Ishikawa (cell line): Measurements from ENCODE around the gene EXOC4.
A peak's percentile ranks its signal among the peaks of the same experiment; 100 is the strongest.

Source experiments
- CEBPB ChIP-seq: IDR thresholded peaks from 2 replicates; pipeline ENCODE4 v1.6.1; 2012
- CREB1 ChIP-seq: IDR thresholded peaks from 2 replicates; pipeline ENCODE4 v1.6.1; 2012; ENCODE audit warnings: low read depth
- EGR1 ChIP-seq: IDR thresholded peaks from 2 replicates; pipeline ENCODE4 v1.6.1; 2012
- EP300 ChIP-seq: IDR thresholded peaks from 2 replicates; pipeline ENCODE4 v1.6.1; 2012; ENCODE audit warnings: borderline replicate concordance
- FOXM1 ChIP-seq: IDR thresholded peaks from 2 replicates; pipeline ENCODE4 v1.6.1; 2012; ENCODE audit warnings: low read depth, borderline replicate concordance
- NFIC ChIP-seq: IDR thresholded peaks from 2 replicates; pipeline ENCODE4 v1.6.1; 2012
- RAD21 ChIP-seq: IDR thresholded peaks from 2 replicates; pipeline ENCODE4 v1.6.1; 2012; ENCODE audit warnings: low read depth
- TAF1 ChIP-seq: IDR thresholded peaks from 2 replicates; pipeline ENCODE4 v1.6.1; 2012; ENCODE audit warnings: low read depth, mild to moderate bottlenecking
- TCF12 ChIP-seq: IDR thresholded peaks from 2 replicates; pipeline ENCODE4 v1.6.1; 2012; ENCODE audit warnings: low read depth
- TEAD4 ChIP-seq: IDR thresholded peaks from 2 replicates; pipeline ENCODE4 v1.6.1; 2012
- YY1 ChIP-seq: IDR thresholded peaks from 2 replicates; pipeline ENCODE4 v1.6.1; 2012; ENCODE audit warnings: low read depth
- ZBTB7A ChIP-seq: IDR thresholded peaks from 2 replicates; pipeline ENCODE4 v1.6.1; 2012; ENCODE audit warnings: low read depth
- TF ChIP-seq, protein P1 (sequence below): IDR thresholded peaks from 2 replicates; pipeline ENCODE4 v1.6.1; 2012; ENCODE audit warnings: low read depth, mild to moderate bottlenecking
- TF ChIP-seq, protein P2 (sequence below): IDR thresholded peaks from 2 replicates; pipeline ENCODE4 v1.6.1; 2012
- TF ChIP-seq, protein P3 (sequence below): IDR thresholded peaks from 2 replicates; pipeline ENCODE4 v1.6.1; 2012

Gene EXOC4

DNA sequence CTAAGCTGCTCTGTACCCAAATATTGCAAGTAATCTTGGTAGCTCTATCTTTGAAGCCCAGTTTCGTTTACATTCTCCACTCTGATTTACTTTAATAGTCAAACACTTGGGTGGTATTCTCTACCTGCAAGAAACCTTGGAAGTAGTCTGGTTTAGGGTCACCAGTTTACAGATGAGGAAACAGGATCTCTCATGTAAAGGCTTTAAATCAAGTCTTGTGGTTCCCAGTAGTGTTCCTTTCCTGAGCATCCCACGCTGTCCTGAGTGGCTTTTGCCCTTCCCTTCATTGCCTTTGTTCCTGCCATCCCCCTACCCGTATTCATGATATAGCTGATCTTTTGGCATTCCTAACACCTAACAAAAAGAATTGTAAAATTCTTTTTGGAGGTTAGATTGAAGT is 20.3 kb downstream of the EXOC4 start:
- TF ChIP-seq RAD21 (no peak), NFIC (no peak), EGR1 (no peak), CREB1 (no peak), EP300 (no peak), CEBPB (no peak)
- TF ChIP-seq, protein P1, sequence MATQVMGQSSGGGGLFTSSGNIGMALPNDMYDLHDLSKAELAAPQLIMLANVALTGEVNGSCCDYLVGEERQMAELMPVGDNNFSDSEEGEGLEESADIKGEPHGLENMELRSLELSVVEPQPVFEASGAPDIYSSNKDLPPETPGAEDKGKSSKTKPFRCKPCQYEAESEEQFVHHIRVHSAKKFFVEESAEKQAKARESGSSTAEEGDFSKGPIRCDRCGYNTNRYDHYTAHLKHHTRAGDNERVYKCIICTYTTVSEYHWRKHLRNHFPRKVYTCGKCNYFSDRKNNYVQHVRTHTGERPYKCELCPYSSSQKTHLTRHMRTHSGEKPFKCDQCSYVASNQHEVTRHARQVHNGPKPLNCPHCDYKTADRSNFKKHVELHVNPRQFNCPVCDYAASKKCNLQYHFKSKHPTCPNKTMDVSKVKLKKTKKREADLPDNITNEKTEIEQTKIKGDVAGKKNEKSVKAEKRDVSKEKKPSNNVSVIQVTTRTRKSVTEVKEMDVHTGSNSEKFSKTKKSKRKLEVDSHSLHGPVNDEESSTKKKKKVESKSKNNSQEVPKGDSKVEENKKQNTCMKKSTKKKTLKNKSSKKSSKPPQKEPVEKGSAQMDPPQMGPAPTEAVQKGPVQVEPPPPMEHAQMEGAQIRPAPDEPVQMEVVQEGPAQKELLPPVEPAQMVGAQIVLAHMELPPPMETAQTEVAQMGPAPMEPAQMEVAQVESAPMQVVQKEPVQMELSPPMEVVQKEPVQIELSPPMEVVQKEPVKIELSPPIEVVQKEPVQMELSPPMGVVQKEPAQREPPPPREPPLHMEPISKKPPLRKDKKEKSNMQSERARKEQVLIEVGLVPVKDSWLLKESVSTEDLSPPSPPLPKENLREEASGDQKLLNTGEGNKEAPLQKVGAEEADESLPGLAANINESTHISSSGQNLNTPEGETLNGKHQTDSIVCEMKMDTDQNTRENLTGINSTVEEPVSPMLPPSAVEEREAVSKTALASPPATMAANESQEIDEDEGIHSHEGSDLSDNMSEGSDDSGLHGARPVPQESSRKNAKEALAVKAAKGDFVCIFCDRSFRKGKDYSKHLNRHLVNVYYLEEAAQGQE = no peak

DNA sequence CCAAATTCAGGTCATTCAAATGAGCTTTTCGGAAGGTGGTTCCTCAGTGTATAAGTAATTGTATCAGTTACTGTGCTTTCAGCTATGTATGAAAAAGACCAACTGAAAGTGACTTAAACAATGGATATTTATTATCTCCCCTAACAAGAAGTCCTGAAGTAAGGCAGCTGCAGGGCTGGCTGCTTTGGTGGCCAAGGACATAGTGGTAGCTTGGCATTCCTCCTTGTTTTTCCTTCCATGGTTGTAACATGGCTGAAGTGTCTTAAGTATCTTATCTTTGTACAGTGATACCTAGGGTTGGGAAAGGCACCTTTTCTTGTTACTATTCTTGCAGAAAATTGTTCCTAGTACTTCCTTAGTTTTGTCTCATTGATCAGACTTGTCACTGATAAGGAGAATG is 21.4 kb downstream of the EXOC4 start:
- TF ChIP-seq YY1 = no peak
- no peak for TF ChIP-seq CEBPB
- TF ChIP-seq EP300 = no peak
- no peak for TF ChIP-seq FOXM1
- TF ChIP-seq TAF1 = no peak
- no peak for TF ChIP-seq RAD21
- TF ChIP-seq, protein P1 = no peak
- no peak for TF ChIP-seq ZBTB7A

DNA sequence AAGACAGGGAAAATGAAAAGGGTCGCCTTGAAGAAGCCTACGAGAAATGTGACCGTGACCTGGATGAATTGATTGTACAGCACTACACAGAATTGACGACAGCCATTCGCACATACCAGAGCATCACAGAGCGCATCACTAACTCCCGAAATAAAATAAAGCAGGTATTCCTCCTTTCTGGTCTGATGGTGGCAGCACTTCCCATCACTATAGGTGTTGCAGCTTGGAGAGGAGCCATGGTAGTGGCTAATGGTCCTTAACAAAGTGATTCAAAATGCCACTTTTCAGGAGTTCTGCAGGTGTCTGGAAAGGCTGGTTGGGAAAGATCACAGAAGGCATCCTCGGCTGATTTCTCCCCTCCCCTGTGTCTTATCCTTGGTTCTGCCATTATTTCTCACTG is 22.1 kb downstream of the EXOC4 start:
- TF ChIP-seq RAD21 = peak; percentile 34; the same call in 1 of the 2 replicates
- no peak for TF ChIP-seq ZBTB7A
- no peak for TF ChIP-seq CEBPB

DNA sequence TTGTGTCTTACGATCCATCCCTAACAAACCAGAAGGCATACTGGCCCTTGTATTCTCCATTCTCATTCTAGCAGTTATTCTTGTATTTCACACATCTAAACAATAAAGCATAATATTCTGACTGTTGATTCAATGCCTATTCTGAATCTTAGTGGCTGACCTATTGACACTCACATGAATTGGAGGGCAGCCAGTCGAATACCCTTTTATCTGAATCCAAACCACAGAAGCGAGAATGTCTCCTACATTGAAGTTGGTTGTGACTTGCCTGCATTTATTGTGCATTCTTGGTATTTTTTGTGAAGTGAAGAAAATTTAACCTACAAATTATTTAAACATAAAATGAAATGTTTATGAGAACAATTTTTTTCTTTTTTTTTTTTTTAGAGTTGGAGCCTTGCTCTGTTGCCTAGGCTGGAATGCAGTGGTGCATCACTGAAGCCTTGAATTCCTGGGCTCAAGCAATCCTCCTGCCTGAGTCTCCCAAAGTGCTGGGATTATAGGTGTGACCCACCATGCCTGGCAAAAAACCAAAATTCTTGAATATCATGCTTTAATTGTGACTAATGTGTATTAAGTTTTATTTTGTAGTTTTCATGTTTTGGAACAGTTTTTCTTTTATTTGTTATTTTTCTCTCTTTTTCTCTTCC is 22.7 kb downstream of the EXOC4 start:
- TF ChIP-seq TEAD4 = no peak
- TF ChIP-seq RAD21 = no peak
- TF ChIP-seq, protein P2, sequence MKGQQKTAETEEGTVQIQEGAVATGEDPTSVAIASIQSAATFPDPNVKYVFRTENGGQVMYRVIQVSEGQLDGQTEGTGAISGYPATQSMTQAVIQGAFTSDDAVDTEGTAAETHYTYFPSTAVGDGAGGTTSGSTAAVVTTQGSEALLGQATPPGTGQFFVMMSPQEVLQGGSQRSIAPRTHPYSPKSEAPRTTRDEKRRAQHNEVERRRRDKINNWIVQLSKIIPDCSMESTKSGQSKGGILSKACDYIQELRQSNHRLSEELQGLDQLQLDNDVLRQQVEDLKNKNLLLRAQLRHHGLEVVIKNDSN = no peak
- TF ChIP-seq EGR1 = no peak
- no peak for TF ChIP-seq TAF1
- no peak for TF ChIP-seq FOXM1
- TF ChIP-seq CEBPB = no peak
- no peak for TF ChIP-seq EP300
- TF ChIP-seq, protein P1 = no peak
- TF ChIP-seq, protein P3, sequence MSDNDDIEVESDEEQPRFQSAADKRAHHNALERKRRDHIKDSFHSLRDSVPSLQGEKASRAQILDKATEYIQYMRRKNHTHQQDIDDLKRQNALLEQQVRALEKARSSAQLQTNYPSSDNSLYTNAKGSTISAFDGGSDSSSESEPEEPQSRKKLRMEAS = no peak
- no peak for TF ChIP-seq YY1
- no peak for TF ChIP-seq TCF12
- no peak for TF ChIP-seq NFIC
- no peak for TF ChIP-seq CREB1
- TF ChIP-seq ZBTB7A = no peak

DNA sequence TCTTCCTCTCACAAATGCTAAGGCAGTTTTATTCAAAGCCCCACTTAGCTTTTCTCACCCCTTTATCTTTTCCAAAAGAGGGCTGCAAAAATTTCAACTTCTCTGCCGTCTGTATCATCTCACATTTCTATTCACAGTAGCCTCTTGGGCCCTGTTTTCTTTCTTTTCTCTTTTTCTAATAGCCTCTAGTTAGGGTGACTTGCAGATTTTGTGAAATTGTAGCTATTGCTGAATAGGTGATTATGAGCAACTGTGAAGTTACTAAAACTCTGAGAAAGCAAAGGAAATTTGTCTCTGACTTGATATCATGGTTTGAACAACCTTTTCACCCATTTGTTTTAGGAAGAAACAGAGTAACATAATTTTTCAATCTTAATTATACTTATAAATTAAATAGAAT is 29.2 kb downstream of the EXOC4 start:
- TF ChIP-seq, protein P3 = no peak
- TF ChIP-seq CREB1 (no peak), RAD21 (no peak), ZBTB7A (no peak), YY1 (no peak), EGR1 (no peak), TCF12 (no peak), TEAD4 (no peak), NFIC (no peak), CEBPB (no peak), EP300 (no peak), FOXM1 (no peak)
- TF ChIP-seq, protein P2 = no peak
- TF ChIP-seq, protein P1 = no peak
